ENCODE data around the gene KREMEN1.

GRCh38 chr22:29060251-29060869 is 12.5 kb upstream of the KREMEN1 start:
- TF ChIP-seq CTCF (IDR thresholded peaks at IDR 0.05) (peak; percentile 14), EZH2 (IDR thresholded peaks at IDR 0.05) (no peak)

All from neural progenitor cell (in vitro differentiated cells).